Vagina (tissue), 2 donors: ENCODE results near the gene GALNT2. TPM values are rescaled to one million over a fixed set of nuclear protein-coding genes. Genes with fewer than 3 reads are reported as not detected.
A peak's percentile ranks its signal among the peaks of the same experiment; 100 is the strongest.

Experiments
- DNase-seq, 2 donors: peaks; one replicate each; pipeline ENCODE4 v3.0.0-alpha.2; 2017; ENCODE audit errors: extremely low spot score in 2 of 2
- H3K27ac ChIP-seq: fragments of 200-600 bp; sonication (generic); one replicate; pipeline ENCODE4 v1.5.1; 2019
- H3K27me3 ChIP-seq: fragments of 200-600 bp; sonication (generic); one replicate; pipeline ENCODE4 v1.5.1; 2019
- H3K36me3 ChIP-seq, 2 donors: fragments of 200-600 bp; sonication (generic); one replicate each; pipeline ENCODE4 v1.5.1; 2017 to 2019
- H3K4me1 ChIP-seq: fragments of 200-600 bp; sonication (generic); one replicate; pipeline ENCODE4 v1.5.1; 2019
- H3K4me3 ChIP-seq, 2 donors: fragments of 200-600 bp; sonication (generic); 1 replicate in 1 of 2; 2 replicates in 1 of 2; pipeline ENCODE4 v1.5.1; 2016 to 2019
- H3K9me3 ChIP-seq: fragments of 200-600 bp; sonication (generic); one replicate; pipeline ENCODE4 v1.5.1; 2019
- CTCF ChIP-seq, 3 experiments: fragments of 450-650 bp in 2 of 3; fragments of 200-600 bp in 1 of 3; sonication (generic) in 1 of 3; IDR thresholded peaks; one replicate each; pipeline ENCODE4 v1.5.1; 2017 to 2019; ENCODE audit warnings: antibody characterized with exemption in 3 of 3, mild to moderate bottlenecking in 2 of 3, moderate library complexity in 2 of 3
- POLR2A ChIP-seq, 2 donors: fragments of 450-650 bp; IDR thresholded peaks; one replicate each; pipeline ENCODE4 v1.6.1; 2017; ENCODE audit warnings: antibody characterized with exemption in 2 of 2, mild to moderate bottlenecking in 2 of 2, moderate library complexity in 2 of 2
- POLR2AphosphoS5 ChIP-seq, 2 donors: sonication (generic); formaldehyde crosslinking; IDR thresholded peaks; one replicate each; pipeline ENCODE4 v1.9.0; 2017; ENCODE audit warnings: antibody characterized with exemption in 2 of 2, mild to moderate bottlenecking in 2 of 2, low read depth in 1 of 2; ENCODE audit not compliant: insufficient read depth in 1 of 2
- intact Hi-C: fragments of 100-400 bp; cut with DNase I; formaldehyde crosslinking; loops from one replicate; pipeline ENCODE4 v1.15.1; 2023
- total RNA-seq: library from RNA; depleted of rRNA; stranded (reverse); fragments of >200 nt; gene quantifications from one replicate; pipeline ENCODE4 v1.2.3, GENCODE V29; 2016

The GALNT2 gene
- total RNA-seq, 1 donor from 2014 or later: 51.6 TPM

- H3K9me3 ChIP-seq: no peaks in the 10 kb centered on the region
- H3K4me3 ChIP-seq: no peak overlapping the region
- H3K36me3 ChIP-seq: no peaks in the 10 kb centered on the region
- no peaks in the 10 kb centered on the region for H3K27me3 ChIP-seq
- peaks cover 48% of the 10 kb centered on the region for H3K4me1 ChIP-seq
- DNase-seq: no peak
- peak overlapping the region; percentile 38 for H3K27ac ChIP-seq
- TF ChIP-seq CTCF (IDR thresholded peaks at IDR 0.05): no peak
- TF ChIP-seq POLR2A (IDR thresholded peaks at IDR 0.05): no peak
- TF ChIP-seq POLR2AphosphoS5 (IDR thresholded peaks at IDR 0.05; ENCODE audit: insufficient read depth in 1 of 2, low read depth in 1 of 2): no peak
- intact Hi-C loops: no loop called here
These were observed 145.4 kb downstream of the GALNT2 start for GRCh38 chr1:230212405-230212936.

GRCh38 chr1:230215031-230215430, 148.0 kb downstream of the GALNT2 start:
- Histone ChIP-seq H3K36me3 (no peaks in the 10 kb centered on the region), H3K4me1 (peaks cover 40% of the 10 kb centered on the region), H3K9me3 (no peaks in the 10 kb centered on the region), H3K4me3 (no peak overlapping the region), H3K27ac (peak overlapping the region; percentile 36), H3K27me3 (no peaks in the 10 kb centered on the region)
- TF ChIP-seq CTCF (IDR thresholded peaks at IDR 0.05): peak in 1 of 3 experiments; percentile 13
- no peak for TF ChIP-seq POLR2AphosphoS5 (IDR thresholded peaks at IDR 0.05; ENCODE audit: insufficient read depth in 1 of 2, low read depth in 1 of 2)
- no peak for TF ChIP-seq POLR2A (IDR thresholded peaks at IDR 0.05)
- intact Hi-C loops: no loop called here
- no peak for DNase-seq

- H3K27ac ChIP-seq: no peak overlapping the region
- H3K4me1 ChIP-seq: peaks cover 36% of the 10 kb centered on the region
- TF ChIP-seq CTCF (IDR thresholded peaks at IDR 0.05): no peak
- no peak for TF ChIP-seq POLR2AphosphoS5 (IDR thresholded peaks at IDR 0.05; ENCODE audit: insufficient read depth in 1 of 2, low read depth in 1 of 2)
- TF ChIP-seq POLR2A (IDR thresholded peaks at IDR 0.05): no peak
These were observed 148.5 kb downstream of the GALNT2 start for GRCh38 chr1:230215529-230215928.

DNA sequence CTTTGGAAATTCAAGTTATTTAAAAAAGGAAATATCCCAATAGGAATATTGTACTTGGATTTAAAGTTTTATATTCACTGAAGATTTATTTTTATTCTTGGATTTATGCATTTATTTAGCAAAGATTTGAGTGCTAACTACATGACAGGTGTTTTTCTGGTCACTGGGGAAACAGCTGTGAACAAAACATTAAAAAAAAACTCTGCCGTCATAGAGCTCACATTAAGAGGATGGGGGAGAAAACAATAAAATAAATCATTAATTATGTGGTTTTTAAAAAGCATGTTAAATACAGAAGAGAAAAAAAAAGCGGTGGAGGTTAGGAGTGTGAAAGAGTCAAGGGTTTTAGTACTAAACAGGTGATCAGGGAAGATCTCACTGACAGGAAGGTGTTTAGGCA, 149.9 kb downstream of the GALNT2 start:
- Histone ChIP-seq H3K27ac (no peak overlapping the region), H3K36me3 (no peaks in the 10 kb centered on the region), H3K4me3 (no peak overlapping the region), H3K4me1 (peaks cover 24% of the 10 kb centered on the region), H3K9me3 (no peaks in the 10 kb centered on the region), H3K27me3 (no peaks in the 10 kb centered on the region)
- TF ChIP-seq CTCF (IDR thresholded peaks at IDR 0.05): no peak
- no peak for DNase-seq
- intact Hi-C loops: no loop called here

More at GRCh38 chr1:230215529-230215928, 148.5 kb downstream of the GALNT2 start:
- Histone ChIP-seq H3K27me3 (no peaks in the 10 kb centered on the region), H3K36me3 (no peaks in the 10 kb centered on the region), H3K4me3 (no peak overlapping the region), H3K9me3 (no peaks in the 10 kb centered on the region)
- intact Hi-C loops: no loop called here
- no peak for DNase-seq

- Histone ChIP-seq H3K4me1 (peaks cover 24% of the 10 kb centered on the region), H3K4me3 (no peak overlapping the region), H3K27ac (no peak overlapping the region), H3K9me3 (no peaks in the 10 kb centered on the region), H3K36me3 (no peaks in the 10 kb centered on the region), H3K27me3 (no peaks in the 10 kb centered on the region)
- no peak for DNase-seq
- no peak for TF ChIP-seq CTCF (IDR thresholded peaks at IDR 0.05)
- TF ChIP-seq POLR2AphosphoS5 (IDR thresholded peaks at IDR 0.05; ENCODE audit: insufficient read depth in 1 of 2, low read depth in 1 of 2): no peak
- no peak for TF ChIP-seq POLR2A (IDR thresholded peaks at IDR 0.05)
- intact Hi-C loops: no loop called here
These were observed 151.6 kb downstream of the GALNT2 start for GRCh38 chr1:230218667-230219066.
